ENCODE results near the gene MBOAT2. TPM values are rescaled to one million over a fixed set of nuclear protein-coding genes. Genes with fewer than 3 reads are reported as not detected.

MBOAT2 gene
- polyA plus RNA-seq, 3 donors: 5.1 to 9.0 (median 5.5) TPM

GRCh38 chr2:8892111-8892510 lies 111.4 kb downstream of the MBOAT2 start:
- no peak overlapping the region for H3K27ac ChIP-seq (ENCODE audit: low read depth in 1 of 2, low read length in 2 of 2)
- peaks cover 0 to 7% of the 10 kb centered on the region in 2 donors for H3K9me3 ChIP-seq (replicated peaks in 1 of 2; ENCODE audit: control insufficient read depth in 1 of 2, insufficient read depth in 1 of 2, low read length in 2 of 2)
- no peak overlapping the region for H2AFZ ChIP-seq (ENCODE audit: insufficient read depth, low read depth, low read length, poor library complexity, severe bottlenecking)
- no peaks in the 10 kb centered on the region for H3K27me3 ChIP-seq (ENCODE audit: control insufficient read depth in 2 of 2, insufficient read depth in 2 of 2, low read length in 2 of 2)
- TF ChIP-seq, protein P1, sequence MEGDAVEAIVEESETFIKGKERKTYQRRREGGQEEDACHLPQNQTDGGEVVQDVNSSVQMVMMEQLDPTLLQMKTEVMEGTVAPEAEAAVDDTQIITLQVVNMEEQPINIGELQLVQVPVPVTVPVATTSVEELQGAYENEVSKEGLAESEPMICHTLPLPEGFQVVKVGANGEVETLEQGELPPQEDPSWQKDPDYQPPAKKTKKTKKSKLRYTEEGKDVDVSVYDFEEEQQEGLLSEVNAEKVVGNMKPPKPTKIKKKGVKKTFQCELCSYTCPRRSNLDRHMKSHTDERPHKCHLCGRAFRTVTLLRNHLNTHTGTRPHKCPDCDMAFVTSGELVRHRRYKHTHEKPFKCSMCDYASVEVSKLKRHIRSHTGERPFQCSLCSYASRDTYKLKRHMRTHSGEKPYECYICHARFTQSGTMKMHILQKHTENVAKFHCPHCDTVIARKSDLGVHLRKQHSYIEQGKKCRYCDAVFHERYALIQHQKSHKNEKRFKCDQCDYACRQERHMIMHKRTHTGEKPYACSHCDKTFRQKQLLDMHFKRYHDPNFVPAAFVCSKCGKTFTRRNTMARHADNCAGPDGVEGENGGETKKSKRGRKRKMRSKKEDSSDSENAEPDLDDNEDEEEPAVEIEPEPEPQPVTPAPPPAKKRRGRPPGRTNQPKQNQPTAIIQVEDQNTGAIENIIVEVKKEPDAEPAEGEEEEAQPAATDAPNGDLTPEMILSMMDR (IDR thresholded peaks at IDR 0.05): no peak
- H3K79me2 ChIP-seq (ENCODE audit: insufficient read depth, low read length): no peaks in the 10 kb centered on the region
- WGBS (ENCODE audit: insufficient coverage): no CpG with 5 or more reads among the region's 2 CpGs
- intact Hi-C loops (cut with micrococcal nuclease): no loop called here
- H4K20me1 ChIP-seq (ENCODE audit: insufficient read depth, low read length): no peaks in the 10 kb centered on the region
- no peak overlapping the region for H3K9ac ChIP-seq (ENCODE audit: insufficient read depth, low read length, poor library complexity, severe bottlenecking)
- H3K4me1 ChIP-seq (ENCODE audit: control insufficient read depth in 1 of 2, insufficient read depth in 2 of 2, low read length in 2 of 2): peaks cover 7 to 13% of the 10 kb centered on the region in 2 donors
- peaks cover 19 to 38% of the 10 kb centered on the region in 2 donors for H3K36me3 Mint-ChIP-seq
- H3K4me3 Mint-ChIP-seq: no peak overlapping the region
- peaks cover 3 to 5% of the 10 kb centered on the region in 2 donors for H3K36me3 ChIP-seq (replicated peaks in 1 of 2; ENCODE audit: control insufficient read depth in 1 of 2, insufficient read depth in 2 of 2, low read length in 2 of 2)
- H3K4me2 ChIP-seq (replicated peaks; ENCODE audit: extremely low read depth, low read length, poor library complexity, severe bottlenecking): no peak overlapping the region
- peaks cover 19% of the 10 kb centered on the region for H3K4me1 Mint-ChIP-seq
- peaks cover 0 to 4% (median 3%) of the 10 kb centered on the region in 3 donors for H3K27me3 Mint-ChIP-seq (ENCODE audit: low read depth in 3 of 3)
- peaks cover 2 to 11% (median 8%) of the 10 kb centered on the region in 7 donors for H3K9me3 Mint-ChIP-seq
- H3K4me3 ChIP-seq (replicated peaks in 1 of 3; ENCODE audit: low read depth in 2 of 3, low read length in 3 of 3): no peak overlapping the region
- H3K27ac Mint-ChIP-seq: no peak overlapping the region
- no peak for DNase-seq

- intact Hi-C loops (cut with micrococcal nuclease): no loop called here
- peaks cover 20 to 34% of the 10 kb centered on the region in 2 donors for H3K36me3 Mint-ChIP-seq
- TF ChIP-seq, protein P1 (IDR thresholded peaks at IDR 0.05): no peak
- H3K4me3 ChIP-seq (replicated peaks in 1 of 3; ENCODE audit: low read depth in 2 of 3, low read length in 3 of 3): no peak overlapping the region
- H3K27ac ChIP-seq (ENCODE audit: low read depth in 1 of 2, low read length in 2 of 2): no peak overlapping the region
- no peaks in the 10 kb centered on the region for H3K27me3 ChIP-seq (ENCODE audit: control insufficient read depth in 2 of 2, insufficient read depth in 2 of 2, low read length in 2 of 2)
- no peaks in the 10 kb centered on the region for H3K4me1 ChIP-seq (ENCODE audit: control insufficient read depth in 1 of 2, insufficient read depth in 2 of 2, low read length in 2 of 2)
- no peak overlapping the region for H2AFZ ChIP-seq (ENCODE audit: insufficient read depth, low read depth, low read length, poor library complexity, severe bottlenecking)
- no peak overlapping the region for H3K4me3 Mint-ChIP-seq
- 94% methylated on average over 2 of the region's 7 CpGs for WGBS (ENCODE audit: insufficient coverage)
- H4K20me1 ChIP-seq (ENCODE audit: insufficient read depth, low read length): no peaks in the 10 kb centered on the region
- peaks cover 0 to 3% of the 10 kb centered on the region in 2 donors for H3K9me3 ChIP-seq (replicated peaks in 1 of 2; ENCODE audit: control insufficient read depth in 1 of 2, insufficient read depth in 1 of 2, low read length in 2 of 2)
- H3K27ac Mint-ChIP-seq: peak overlapping the region in 2 of 7 donors; percentile 37 to 38
- no peak overlapping the region for H3K9ac ChIP-seq (ENCODE audit: insufficient read depth, low read length, poor library complexity, severe bottlenecking)
- H3K36me3 ChIP-seq (replicated peaks in 1 of 2; ENCODE audit: control insufficient read depth in 1 of 2, insufficient read depth in 2 of 2, low read length in 2 of 2): peaks cover 3 to 5% of the 10 kb centered on the region in 2 donors
- DNase-seq: no peak
- peaks cover under 1 to 5% (median 2%) of the 10 kb centered on the region in 7 donors for H3K9me3 Mint-ChIP-seq
- H3K4me1 Mint-ChIP-seq: peaks cover 3% of the 10 kb centered on the region
- H3K27me3 Mint-ChIP-seq (ENCODE audit: low read depth in 3 of 3): peaks cover 0 to 2% (median 1%) of the 10 kb centered on the region in 3 donors
- H3K79me2 ChIP-seq (ENCODE audit: insufficient read depth, low read length): no peaks in the 10 kb centered on the region
- H3K4me2 ChIP-seq (replicated peaks; ENCODE audit: extremely low read depth, low read length, poor library complexity, severe bottlenecking): no peak overlapping the region
Measured at GRCh38 chr2:8889978-8890377, 113.5 kb downstream of the MBOAT2 start.

Data from CD14-positive monocyte (primary cell).